Gastroesophageal sphincter (tissue), 3 donors: ENCODE data around the gene KHDC1.

Experiments used
- EP300 ChIP-seq: sonication (generic); formaldehyde crosslinking; IDR thresholded peaks from one replicate; pipeline ENCODE4 v1.6.1; 2017; ENCODE audit warnings: antibody characterized with exemption, mild to moderate bottlenecking
- POLR2A ChIP-seq, 2 donors: fragments of 450-650 bp; IDR thresholded peaks; one replicate each; pipeline ENCODE4 v1.6.1; 2017; ENCODE audit warnings: antibody characterized with exemption in 2 of 2, mild to moderate bottlenecking in 2 of 2, moderate library complexity in 1 of 2
- POLR2AphosphoS5 ChIP-seq: sonication (generic); formaldehyde crosslinking; IDR thresholded peaks from one replicate; pipeline ENCODE4 v1.6.1; 2017; ENCODE audit warnings: antibody characterized with exemption
- TF ChIP-seq, protein P1 (sequence below), 4 experiments: fragments of 200-600 bp in 2 of 4; fragments of 450-650 bp in 2 of 4; sonication (generic) in 1 of 4; IDR thresholded peaks; one replicate each; pipeline ENCODE4 v1.5.1; 2017 to 2019; ENCODE audit warnings: antibody characterized with exemption in 4 of 4, mild to moderate bottlenecking in 2 of 4, moderate library complexity in 2 of 4

DNA sequence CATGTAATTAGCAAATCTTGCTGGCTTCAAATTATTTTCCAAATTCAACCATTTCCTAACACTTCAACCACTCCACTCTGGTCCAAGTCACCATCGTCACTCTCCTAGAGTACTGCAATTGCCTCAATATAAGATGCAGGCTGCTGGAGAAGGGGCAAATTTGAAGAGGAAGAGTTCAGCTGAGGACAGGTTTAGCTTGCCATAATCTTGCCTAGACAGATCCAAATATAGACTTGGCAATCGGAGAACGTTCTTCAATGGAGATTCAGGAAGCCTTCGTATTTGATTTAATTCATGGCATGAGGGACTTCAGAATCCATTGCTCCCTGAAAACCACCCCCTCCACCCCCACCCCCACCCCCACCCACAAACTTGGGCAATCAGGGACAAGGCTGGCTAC is 22.3 kb downstream of the KHDC1 start:
- TF ChIP-seq POLR2A (IDR thresholded peaks at IDR 0.05) (no peak), POLR2AphosphoS5 (no peak), EP300 (no peak)
- TF ChIP-seq, protein P1, sequence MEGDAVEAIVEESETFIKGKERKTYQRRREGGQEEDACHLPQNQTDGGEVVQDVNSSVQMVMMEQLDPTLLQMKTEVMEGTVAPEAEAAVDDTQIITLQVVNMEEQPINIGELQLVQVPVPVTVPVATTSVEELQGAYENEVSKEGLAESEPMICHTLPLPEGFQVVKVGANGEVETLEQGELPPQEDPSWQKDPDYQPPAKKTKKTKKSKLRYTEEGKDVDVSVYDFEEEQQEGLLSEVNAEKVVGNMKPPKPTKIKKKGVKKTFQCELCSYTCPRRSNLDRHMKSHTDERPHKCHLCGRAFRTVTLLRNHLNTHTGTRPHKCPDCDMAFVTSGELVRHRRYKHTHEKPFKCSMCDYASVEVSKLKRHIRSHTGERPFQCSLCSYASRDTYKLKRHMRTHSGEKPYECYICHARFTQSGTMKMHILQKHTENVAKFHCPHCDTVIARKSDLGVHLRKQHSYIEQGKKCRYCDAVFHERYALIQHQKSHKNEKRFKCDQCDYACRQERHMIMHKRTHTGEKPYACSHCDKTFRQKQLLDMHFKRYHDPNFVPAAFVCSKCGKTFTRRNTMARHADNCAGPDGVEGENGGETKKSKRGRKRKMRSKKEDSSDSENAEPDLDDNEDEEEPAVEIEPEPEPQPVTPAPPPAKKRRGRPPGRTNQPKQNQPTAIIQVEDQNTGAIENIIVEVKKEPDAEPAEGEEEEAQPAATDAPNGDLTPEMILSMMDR (IDR thresholded peaks at IDR 0.05): no peak
